Central memory CD4-positive, alpha-beta T cell (primary cell): ENCODE measurements around the gene SFTPA1.
"Not testable (repeated sequence)": the region's sequence is repeated elsewhere in the genome, so short reads cannot be mapped to it uniquely, and the experiment has no call there.

Source experiments
- DNase-seq: peaks from one replicate; pipeline ENCODE4 v3.0.0; 2022
- total RNA-seq, 3 experiments: gene quantifications; one replicate each; lab custom pipeline; 2026; lab: John Stamatoyannopoulos, UW

Gene SFTPA1
- total RNA-seq: 0 reads per million in 3 experiments

DNA sequence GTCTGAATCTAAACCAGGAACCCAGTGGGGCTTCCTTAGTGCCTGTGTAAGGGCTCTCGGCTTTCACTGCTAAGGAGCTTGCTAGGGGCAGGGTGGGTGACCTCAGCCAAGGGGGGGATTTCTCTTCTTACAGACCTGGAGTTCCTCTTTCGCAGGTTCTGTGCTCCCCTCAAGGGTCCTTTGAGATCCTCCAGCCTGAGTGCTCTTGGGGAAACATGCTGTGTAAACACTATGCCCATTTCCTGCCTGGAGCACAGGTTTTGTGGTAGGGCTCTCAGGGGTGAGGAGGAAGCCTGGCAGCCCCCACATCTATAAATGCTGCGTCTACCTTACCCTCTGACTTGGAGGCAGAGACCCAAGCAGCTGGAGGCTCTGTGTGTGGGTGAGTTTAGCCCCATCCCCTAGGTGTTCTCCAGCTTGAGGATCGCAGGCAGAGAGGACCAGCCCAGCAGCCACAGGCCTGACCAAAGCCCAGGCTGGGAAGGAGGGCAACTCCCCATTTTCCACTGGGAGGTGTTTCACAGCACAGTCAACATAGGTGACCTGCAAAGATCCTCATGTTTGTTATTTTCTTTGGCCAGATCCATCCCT, at the start of gene SFTPA1:
Gene SFTPA1 (plus strand): TSS at position 339 of the 591 bp plus-strand sequence. CDS start 887 bp downstream, outside the sequence.
- DNase-seq: no peak

DNA sequence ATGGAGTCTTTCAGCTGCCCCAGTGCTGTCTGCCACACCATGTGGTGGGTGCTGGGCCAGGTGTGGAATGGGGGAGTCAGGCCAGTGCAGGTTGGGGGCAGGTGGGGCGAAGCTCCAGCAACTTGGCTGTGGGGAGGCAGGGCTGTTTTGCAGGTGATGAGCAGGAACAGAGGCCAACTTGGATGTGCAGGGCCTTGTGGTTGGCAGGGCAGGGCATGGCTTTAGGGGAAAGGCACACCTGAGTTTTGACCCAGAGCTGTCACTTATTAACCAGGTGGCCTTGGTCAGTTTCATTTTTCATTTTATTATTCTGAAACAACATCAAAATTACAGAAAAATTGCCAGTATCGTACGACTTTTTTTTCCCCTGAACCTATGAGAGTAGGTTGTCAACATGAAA, 49.5 kb upstream of the SFTPA1 start:
- no peak for DNase-seq

DNA sequence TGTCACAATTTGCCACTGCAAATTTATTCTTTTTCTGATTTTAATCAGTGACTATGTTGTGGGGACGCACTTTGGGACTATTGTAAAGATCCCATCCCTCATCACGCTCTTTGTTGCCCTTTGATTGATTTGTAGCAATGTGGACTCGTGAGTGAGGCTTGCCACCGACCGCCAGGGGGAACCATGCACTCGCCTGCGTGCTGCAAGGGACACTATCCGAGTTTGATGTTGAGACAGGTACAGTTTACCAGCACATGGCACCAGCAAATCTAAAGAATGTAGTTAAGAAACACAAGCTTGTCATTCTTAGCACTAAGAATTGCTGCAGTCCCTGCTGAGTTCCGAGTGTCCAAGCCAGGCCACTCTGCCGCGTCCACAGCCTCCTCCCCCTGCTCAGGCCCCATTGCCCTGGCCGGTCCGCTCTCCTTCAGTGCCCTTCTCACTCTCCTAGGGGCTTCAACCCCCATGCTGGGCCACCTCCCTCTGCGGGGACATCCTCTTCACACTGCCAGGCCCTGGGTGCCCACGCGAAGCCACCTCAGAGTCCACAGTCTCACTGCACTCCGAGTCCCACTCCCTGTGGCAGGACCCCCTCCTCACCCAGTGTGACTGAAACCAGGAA, 48.5 kb upstream of the SFTPA1 start:
- peak; percentile 34 for DNase-seq

GRCh38 chr10:79563426-79563825, 47.3 kb upstream of the SFTPA1 start:
- DNase-seq: no peak

- DNase-seq: not testable (repeated sequence)
Observed at GRCh38 chr10:79570624-79571023, 40.1 kb upstream of the SFTPA1 start.

DNA sequence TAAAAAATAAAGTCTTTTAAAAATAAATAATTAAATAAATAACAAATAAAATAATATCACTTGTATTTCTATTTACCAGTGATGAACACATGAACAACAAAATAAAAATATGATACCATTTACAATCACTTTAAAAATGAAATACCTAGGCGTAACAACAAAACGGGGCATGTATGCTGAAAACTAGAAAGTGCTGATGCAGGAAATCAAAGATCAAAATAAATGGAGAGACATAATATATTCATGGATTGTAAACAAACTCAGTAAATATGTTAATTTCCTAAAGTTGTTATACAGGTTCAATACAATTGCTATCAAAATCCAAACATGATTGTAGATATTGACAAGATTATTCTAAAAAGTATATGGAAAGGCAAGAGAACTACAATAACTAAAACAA, 31.4 kb upstream of the SFTPA1 start:
- DNase-seq: no peak

DNA sequence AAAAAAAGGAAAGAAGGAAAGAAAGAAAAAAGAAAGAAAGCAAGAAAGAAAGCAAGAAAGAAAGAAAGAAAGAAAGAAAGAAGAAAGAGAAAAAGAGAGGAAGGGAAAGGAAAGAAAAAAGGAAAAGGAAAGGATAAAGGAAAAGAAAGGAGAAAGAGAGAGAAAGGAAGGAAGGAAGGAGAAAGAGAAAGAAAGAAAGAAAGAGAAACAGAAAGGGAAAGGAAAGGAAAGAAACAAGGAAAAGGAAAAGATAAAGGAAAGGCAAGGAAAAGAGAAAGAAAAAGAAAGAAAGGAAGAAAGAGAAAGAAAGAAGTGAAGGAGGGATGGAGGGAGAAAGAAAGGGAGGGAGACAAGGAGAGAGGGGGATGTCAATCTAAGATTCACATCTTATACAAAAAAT, 29.7 kb upstream of the SFTPA1 start:
- DNase-seq: no peak

GRCh38 chr10:79582096-79582495, 28.6 kb upstream of the SFTPA1 start:
- no peak for DNase-seq

DNA sequence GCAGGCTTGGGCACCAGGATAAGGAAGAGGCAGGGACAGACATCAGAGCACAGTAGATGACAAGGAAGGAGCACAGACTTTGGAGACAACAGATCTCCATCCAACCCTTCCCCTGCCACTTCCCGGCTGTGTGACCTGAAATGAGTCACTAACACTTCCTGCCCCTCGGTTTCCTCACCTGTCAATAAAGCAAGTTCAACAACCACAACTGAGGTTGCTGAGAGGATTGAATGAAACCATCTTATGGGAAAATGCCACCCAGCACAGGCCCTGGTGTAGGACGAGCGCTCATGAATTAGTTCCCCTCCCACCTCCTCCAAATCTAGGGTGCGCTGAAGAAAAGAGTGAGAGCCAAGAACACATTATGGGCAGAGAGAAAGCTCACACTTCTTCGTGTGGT, 27.8 kb upstream of the SFTPA1 start:
- DNase-seq: not testable (repeated sequence)

DNA sequence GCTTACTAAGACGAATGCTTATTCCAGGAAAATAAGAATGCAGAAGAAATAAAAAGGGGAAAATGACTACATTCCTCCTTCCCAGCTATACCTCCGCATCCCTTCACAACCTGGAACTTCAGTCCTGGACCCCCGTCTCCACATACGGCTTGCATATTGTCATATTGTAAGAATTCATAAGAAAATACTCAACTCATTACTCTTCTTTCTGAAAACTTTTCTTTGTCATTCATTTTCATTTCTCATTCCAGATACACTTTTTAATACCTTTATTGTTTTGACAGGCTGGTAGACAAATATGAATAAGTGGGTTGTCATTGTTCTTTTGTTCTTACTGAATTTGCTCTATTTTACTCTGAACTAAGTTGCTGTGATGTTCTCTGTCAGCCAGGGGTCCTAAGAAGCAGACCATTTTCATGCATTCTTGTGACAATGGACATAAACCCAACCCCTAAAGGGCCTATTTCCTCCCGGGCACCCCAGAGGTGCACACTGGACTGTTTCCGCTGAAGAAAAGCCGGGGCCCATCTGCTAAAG, 27.2 kb upstream of the SFTPA1 start:
- DNase-seq: no peak

DNA sequence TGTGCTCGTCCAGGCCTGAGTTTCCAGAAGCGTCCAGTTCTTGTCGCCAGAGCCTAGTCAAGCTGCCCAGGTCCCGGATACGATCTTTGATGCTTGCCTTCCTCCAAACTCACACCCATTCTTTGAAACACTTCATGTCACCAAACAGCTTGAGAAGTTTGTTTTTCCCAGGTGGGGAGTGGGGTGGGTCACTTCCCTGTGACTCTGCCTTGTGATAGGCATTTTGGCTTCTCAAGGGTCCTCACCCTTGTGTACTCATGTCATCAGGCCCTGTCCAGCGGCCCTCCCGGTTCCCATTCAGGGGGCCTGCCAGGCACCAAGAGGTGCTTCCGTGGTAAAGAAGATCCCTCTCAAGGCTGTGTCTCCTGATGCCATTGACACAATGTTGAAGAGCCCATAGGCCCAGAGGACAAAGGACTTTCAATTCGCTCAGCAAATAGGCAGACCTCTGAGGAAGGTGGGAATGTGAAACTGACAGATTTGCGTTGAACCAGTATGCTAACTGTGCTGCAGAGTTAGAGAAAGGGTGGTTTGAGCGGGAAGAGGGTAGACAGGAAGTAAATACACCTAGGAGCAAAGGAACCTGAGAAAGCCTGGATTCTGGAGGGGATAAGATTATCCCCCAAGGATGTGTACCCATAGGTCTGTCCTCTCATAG, 24.7 kb upstream of the SFTPA1 start:
- no peak for DNase-seq

DNA sequence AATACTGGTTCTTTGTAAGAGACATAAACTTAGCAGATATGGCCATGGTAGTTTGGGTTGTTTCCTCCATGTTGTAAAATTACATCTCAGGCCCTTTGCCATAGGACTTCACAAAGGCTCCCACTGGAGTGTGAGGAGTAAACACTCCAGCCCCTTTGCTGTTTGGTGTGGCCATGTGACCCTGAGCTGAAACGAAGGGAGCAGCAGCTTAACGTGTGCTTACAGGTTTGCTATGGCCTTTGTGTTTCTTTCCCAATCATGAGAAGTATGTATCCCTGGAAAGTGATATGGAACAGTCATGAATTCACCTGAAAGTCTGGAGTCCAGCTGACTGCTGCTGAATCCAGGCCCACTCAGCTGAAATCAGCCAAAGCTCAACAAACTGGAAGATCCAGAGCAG, 23.8 kb upstream of the SFTPA1 start:
- no peak for DNase-seq

GRCh38 chr10:79588800-79589199, 21.9 kb upstream of the SFTPA1 start:
- DNase-seq: no peak

- DNase-seq: no peak
Observed at GRCh38 chr10:79593377-79593776, 17.4 kb upstream of the SFTPA1 start.

DNA sequence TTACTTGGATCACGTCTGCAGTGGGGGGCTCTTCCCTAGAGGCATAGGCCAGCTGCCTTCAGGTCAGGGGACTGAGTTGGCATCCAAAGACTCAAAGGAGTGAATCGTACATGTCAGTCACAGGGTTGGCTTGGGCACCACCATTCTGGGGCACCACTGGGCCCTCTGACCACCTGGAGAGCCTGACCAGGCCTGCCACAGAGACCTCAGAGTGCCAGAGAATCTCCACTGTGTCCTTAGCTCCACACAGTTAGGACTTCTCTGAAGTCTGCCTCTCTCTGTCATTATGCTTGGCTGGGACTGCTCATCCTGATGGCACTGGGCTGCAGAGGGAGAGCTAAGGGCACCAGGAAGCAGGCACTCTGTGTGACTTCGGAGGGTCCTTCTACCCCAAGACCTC, 16.2 kb upstream of the SFTPA1 start:
- DNase-seq: not testable (repeated sequence)

DNA sequence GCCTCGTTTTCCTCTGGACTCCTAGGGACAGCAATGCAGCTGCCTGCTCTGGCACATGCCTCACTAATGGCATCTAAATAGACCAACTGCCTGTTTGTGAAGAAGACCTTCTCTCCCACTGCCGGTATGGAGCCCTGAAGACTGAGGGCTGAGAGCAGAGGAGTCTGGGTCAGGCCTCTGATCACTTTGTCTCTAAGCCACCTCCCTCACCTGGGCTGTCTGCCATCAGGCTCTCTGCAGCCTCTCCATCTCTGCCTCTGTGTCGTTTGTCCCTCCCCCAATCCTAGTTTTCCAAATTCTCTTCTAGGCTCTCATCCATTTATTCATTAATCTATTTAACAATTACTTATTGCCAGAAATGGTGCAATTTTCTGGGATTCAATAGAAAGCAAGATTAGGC, 15.2 kb upstream of the SFTPA1 start:
- DNase-seq: no peak

DNA sequence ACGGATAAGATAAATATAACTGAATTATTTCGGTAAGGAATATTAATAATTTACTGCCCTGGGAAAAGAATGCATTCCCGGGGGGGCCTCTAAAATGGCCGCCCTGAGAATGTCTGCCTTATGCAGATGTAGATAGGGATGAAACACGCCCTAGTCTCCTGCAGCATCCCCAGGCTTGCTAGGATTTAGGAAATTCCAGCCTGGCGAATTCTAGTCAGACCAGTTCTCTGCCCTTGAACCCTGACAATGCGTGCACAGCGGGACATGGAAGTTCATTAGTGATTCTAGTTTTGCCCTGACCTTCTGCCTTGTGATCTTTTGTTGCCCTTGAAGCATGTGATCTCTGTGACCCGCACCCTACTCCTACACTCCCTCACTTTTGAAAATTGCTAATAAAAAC, 11.1 kb upstream of the SFTPA1 start:
- not testable (repeated sequence) for DNase-seq

GRCh38 chr10:79601939-79602338, 8.8 kb upstream of the SFTPA1 start:
- no peak for DNase-seq

DNA sequence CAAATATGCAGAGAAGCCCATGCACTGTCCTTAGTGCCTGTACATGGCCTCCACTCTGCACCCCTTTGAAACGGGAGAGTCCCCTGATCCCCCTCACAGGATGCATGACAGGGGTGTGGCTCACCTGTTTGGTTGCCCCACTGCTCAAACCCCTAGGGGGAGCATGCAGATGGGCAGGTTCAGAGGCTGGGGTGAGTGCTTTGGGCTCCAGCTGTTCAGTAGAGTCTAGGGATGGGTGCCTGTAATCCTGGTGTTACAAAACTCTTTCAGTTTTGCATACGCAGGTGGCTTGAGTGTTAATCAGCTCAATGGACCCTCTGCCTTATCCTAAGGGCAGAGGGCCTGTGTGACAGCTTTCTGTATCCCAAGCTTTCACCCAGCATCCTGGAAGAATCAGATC, 7.8 kb upstream of the SFTPA1 start:
- DNase-seq: no peak

DNA sequence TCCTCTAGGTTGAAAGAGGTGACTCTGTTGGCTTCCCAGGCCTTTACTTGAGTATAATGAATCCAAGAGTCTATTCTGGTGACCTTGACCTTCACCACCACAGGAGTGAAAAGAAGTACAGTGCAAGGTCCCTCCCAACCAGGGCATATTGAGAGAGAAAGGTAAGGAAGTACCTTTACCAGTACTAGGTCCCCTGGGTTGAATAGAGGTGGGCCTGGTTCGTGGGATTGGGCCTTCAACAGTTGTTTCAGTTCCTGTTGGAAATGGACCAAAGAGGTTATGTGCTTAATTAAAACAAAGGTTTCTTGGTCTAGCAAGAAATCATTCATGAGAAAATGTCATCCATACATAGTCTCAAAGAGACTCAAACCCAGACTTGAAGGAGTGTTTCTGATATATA, 6.4 kb upstream of the SFTPA1 start:
- DNase-seq: no peak

DNA sequence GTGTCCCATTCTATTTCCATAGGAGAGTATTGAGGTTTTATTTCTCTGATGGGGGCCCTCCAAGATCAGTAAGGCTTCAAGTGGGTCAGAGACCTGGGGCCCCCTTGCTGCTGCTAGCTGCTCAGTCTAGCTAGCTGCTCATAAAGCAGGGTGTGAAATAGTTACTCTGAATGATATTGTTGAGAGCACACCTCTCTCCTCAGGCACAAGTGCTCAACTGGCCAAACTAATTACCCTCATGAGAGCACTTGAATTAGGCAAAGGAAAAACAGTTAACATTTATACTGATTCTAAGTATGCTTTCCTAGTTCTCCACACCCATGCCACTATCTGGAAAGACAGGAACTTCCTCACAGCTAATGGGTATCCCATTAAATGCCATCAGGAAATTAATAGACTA, 5.4 kb upstream of the SFTPA1 start:
- no peak for DNase-seq

GRCh38 chr10:79608505-79609375, 2.0 kb upstream of the SFTPA1 start:
- peak; percentile 12 for DNase-seq
